ENCODE measurements around the gene SYT1.

Gene SYT1

DNA sequence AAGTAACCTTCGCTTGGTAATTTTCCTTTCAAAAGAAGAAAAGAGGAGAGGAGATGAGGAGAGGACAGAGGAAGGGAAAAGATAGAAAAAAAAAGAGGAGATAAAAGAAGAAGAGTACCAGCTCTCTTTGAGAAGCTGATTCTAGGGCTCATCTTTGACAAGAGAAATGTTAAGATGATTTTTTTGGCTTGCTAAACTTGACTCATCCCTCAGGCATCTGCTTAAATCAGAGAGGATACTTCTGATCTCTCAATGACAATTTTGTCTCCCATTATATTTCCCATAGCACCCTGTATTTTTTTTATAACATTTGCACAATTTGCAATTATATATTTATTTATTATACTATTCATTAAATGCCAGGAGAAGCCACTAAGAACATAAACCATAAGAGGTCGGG is 17.1 kb downstream of the SYT1 start:
- Histone ChIP-seq H3K4me1 (peaks cover 16 to 45% (median 31%) of the 10 kb centered on the region in 10 experiments), H3K4me3 (no peak overlapping the region), H4K20me1 (no peaks in the 10 kb centered on the region), H3K36me3 (peaks cover 4 to 43% (median 30%) of the 10 kb centered on the region in 11 experiments; a peak in 20 of 22 replicates), H3K9me3 (replicated peaks in 1 of 11) (peaks cover 0 to 9% (median 0%) of the 10 kb centered on the region in 11 experiments; a peak in 1 of 22 replicates), H3K27ac (no peak overlapping the region), H3K9ac (no peak overlapping the region), H3K4me2 (no peak overlapping the region), H3K27me3 (no peaks in the 10 kb centered on the region)
- no peak for TF ChIP-seq Cebpa-rat (IDR thresholded peaks at IDR 0.05)

DNA sequence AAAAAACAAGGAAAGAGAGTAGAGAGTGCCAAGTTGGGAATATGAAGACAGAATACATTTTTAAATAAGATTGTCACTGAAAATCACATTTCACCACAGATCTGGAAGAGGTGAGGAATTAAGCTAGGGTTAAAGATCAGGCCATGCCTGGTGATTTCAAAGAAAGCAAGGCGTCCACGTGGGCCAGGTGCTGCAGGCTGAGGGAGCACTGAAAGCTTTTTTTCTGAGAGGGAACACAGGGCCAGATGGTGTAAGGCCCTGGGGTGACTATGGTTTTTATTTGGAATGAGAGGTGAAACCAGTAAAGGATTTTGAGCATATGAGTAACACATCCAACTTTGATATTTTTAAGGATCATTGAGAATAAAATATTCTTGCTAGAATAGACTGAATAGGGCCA is 20.9 kb downstream of the SYT1 start:
- H3K9ac ChIP-seq = peak overlapping the region in 1 of 11 experiments; percentile 17; a peak in 1 of 22 replicates
- H3K4me2 ChIP-seq = peak overlapping the region; percentile 62 to 85 (median 73); a peak in 20 of 22 replicates
- no peaks in the 10 kb centered on the region; a peak in 1 of 22 replicates for H3K9me3 ChIP-seq (replicated peaks in 1 of 11)
- peak overlapping the region in 10 of 11 experiments; percentile 28 to 87 (median 80); a peak in 17 of 22 replicates for H3K27ac ChIP-seq
- H4K20me1 ChIP-seq = no peaks in the 10 kb centered on the region
- H3K27me3 ChIP-seq = no peaks in the 10 kb centered on the region
- H3K4me1 ChIP-seq = peaks cover 43 to 65% (median 56%) of the 10 kb centered on the region in 10 experiments
- no peak overlapping the region for H3K4me3 ChIP-seq
- peaks cover 0 to 12% (median 0%) of the 10 kb centered on the region in 11 experiments; a peak in 3 of 22 replicates for H3K36me3 ChIP-seq
- no peak for TF ChIP-seq Cebpa-rat (IDR thresholded peaks at IDR 0.05)

DNA sequence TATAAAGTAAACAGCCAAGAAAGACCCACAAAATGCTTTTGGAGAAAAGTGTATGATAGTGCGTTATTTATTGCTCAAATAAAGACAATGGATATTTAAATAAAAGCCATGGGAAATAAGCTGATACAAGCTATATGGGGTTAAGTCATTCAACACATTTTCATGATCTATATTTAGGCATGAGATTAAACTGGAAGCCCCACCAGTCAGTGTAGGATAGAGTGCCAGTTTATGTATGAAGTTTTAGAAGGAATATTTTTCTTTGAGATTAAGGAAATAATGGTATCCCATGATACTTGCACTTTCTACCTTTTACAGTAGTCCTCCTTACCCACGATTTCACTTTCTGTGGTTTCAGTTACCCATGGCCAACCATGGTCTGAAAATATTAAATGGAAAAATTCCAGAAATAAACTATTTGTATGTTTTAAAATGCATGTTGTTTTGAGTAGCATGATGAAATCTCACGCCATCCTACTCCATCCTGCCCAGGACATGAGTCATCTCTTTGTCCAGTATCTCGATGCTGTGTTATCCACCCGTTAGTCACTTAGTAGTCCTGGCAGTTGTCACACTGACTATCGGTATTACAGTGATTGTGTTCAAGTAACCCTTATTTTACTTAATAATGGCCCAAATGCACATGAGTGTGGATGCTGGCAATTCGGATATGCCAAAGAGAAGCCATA is 22.3 kb downstream of the SYT1 start:
- H3K27ac ChIP-seq = peak overlapping the region; percentile 50 to 87 (median 80); a peak in 21 of 22 replicates
- no peaks in the 10 kb centered on the region; a peak in 2 of 22 replicates for H3K9me3 ChIP-seq (replicated peaks in 1 of 11)
- peaks cover 0 to 9% (median 0%) of the 10 kb centered on the region in 11 experiments; a peak in 4 of 22 replicates for H3K36me3 ChIP-seq
- H3K4me2 ChIP-seq = peak overlapping the region; percentile 62 to 85 (median 73)
- H3K9ac ChIP-seq = peak overlapping the region in 10 of 11 experiments; percentile 21 to 69 (median 44); a peak in 17 of 22 replicates
- peak overlapping the region in 9 of 10 experiments; percentile 2 to 50 (median 15); a peak in 11 of 20 replicates for H3K4me3 ChIP-seq
- H3K27me3 ChIP-seq = no peaks in the 10 kb centered on the region
- H4K20me1 ChIP-seq = no peaks in the 10 kb centered on the region
- H3K4me1 ChIP-seq = peaks cover 43 to 69% (median 60%) of the 10 kb centered on the region in 10 experiments
- TF ChIP-seq Cebpa-rat (IDR thresholded peaks at IDR 0.05) = no peak

DNA sequence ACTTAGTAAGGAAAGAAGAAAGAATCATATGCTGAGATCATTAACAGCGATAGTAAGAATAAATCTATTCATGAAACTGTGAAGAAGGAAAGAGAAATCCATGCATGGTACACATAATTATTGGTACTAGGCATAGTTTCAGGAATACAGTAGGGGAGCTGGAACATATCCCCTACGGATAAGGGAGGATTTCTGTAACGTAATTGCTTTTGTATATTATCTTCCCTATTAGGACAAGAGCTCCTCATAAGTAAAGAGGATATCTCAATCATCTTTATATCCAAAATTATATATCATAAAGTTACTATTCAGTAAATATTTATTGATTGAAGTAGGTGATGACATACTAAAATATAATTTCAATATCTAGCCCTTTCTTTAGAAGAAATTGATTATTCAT is 22.9 kb downstream of the SYT1 start:
- Histone ChIP-seq H3K27me3 (no peaks in the 10 kb centered on the region), H3K4me1 (peaks cover 43 to 70% (median 62%) of the 10 kb centered on the region in 10 experiments), H3K4me3 (peak overlapping the region in 7 of 10 experiments; percentile 2 to 50 (median 13); a peak in 7 of 20 replicates), H3K36me3 (peaks cover 0 to 12% (median 0%) of the 10 kb centered on the region in 11 experiments; a peak in 5 of 22 replicates), H3K9me3 (replicated peaks in 1 of 11) (no peaks in the 10 kb centered on the region; a peak in 2 of 22 replicates), H4K20me1 (no peaks in the 10 kb centered on the region), H3K9ac (peak overlapping the region in 10 of 11 experiments; percentile 21 to 69 (median 44); a peak in 15 of 22 replicates), H3K4me2 (peak overlapping the region; percentile 62 to 85 (median 73)), H3K27ac (peak overlapping the region; percentile 50 to 87 (median 80); a peak in 21 of 22 replicates)
- TF ChIP-seq Cebpa-rat (IDR thresholded peaks at IDR 0.05) = no peak

DNA sequence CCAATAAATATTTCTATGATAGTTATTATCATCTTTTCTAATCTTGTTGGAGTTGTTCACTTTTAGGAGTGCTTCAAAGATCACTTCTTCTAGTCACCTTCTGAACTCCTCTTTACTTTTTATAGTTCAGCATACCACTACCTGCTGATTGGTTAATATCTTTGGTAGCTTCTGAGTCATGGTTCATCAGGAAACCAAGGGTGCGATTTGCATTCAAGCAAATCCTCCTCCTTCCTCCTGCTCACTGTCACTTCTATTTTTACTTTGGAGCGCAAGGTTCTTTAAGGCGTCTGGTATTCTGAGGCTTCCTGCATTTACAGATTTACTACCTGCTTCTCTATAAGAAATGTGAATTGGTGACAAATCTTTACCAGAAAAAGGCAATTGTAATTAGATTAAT is 24.0 kb downstream of the SYT1 start:
- Histone ChIP-seq H3K36me3 (peaks cover 0 to 16% (median 0%) of the 10 kb centered on the region in 11 experiments; a peak in 5 of 22 replicates), H3K9ac (peak overlapping the region; percentile 46 to 74 (median 69); a peak in 20 of 22 replicates), H3K4me1 (peaks cover 43 to 70% (median 62%) of the 10 kb centered on the region in 10 experiments), H3K27me3 (no peaks in the 10 kb centered on the region), H3K9me3 (replicated peaks in 1 of 11) (no peaks in the 10 kb centered on the region; a peak in 2 of 22 replicates), H3K4me2 (peak overlapping the region; percentile 54 to 85 (median 78)), H4K20me1 (no peaks in the 10 kb centered on the region), H3K27ac (peak overlapping the region; percentile 47 to 87 (median 81); a peak in 21 of 22 replicates), H3K4me3 (peak overlapping the region; percentile 14 to 59 (median 44); a peak in 15 of 20 replicates)
- no peak for TF ChIP-seq Cebpa-rat (IDR thresholded peaks at IDR 0.05)

DNA sequence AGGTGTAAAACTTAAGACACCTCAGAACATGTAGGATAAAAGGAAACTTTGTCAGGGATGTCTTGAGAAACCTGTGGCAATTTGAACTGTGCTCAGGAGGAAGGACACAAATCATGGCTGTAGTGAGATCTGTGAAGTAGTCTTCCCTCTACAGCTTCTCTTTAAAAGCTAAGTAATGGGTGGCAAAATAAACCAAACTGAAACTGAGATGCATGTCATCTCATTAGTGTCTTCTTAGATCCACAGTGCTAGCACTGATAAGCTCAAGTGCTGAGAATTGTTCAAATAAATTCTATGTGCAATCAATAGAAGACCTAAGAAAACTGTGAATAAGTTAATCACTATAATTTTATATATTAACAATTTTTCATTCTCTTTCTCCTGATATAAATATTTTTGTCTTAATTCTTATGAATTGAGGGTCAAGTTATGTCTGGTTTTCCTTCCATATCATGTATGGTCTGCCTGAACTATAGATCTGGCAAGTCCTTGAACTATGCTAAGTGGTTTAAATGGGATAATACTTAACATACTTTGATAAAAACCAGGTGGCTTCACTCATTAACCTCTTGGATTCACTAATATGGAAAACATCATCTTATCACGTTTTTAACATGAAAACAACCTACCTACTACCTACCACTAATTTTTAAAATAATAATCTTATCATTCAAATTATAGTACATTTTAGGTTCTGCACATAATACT is 27.2 kb downstream of the SYT1 start:
- Histone ChIP-seq H3K4me3 (no peak overlapping the region), H3K9ac (no peak overlapping the region), H3K9me3 (replicated peaks in 1 of 11) (peaks cover 0 to 4% (median 0%) of the 10 kb centered on the region in 11 experiments; a peak in 3 of 22 replicates), H3K27ac (peak overlapping the region in 6 of 11 experiments; percentile 9 to 84 (median 28); a peak in 4 of 22 replicates), H4K20me1 (no peaks in the 10 kb centered on the region), H3K4me1 (peaks cover 26 to 52% (median 44%) of the 10 kb centered on the region in 10 experiments), H3K4me2 (peak overlapping the region in 7 of 11 experiments; percentile 1 to 26 (median 18); a peak in 8 of 22 replicates), H3K36me3 (peaks cover 0 to 23% (median 0%) of the 10 kb centered on the region in 11 experiments; a peak in 6 of 22 replicates), H3K27me3 (no peaks in the 10 kb centered on the region)
- TF ChIP-seq Cebpa-rat (IDR thresholded peaks at IDR 0.05) = no peak

DNA sequence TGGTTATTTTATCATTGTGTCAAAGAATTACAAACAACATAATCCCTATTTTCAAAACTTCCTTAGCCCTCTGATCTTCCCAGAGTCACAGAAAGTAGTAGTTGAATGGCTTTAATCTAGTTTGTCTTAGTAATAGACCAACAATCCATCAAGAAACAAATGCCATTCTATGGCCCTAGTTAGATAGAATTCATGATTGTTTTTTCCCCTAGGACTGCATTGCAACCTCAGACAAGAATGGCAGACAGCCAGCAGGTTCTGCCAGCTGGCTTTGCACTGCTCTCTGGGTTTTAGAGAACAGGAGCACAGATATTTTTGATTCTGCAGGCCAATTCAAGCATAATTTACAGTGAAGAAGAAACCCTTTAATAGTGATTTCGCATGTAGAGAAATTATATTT is 33.8 kb downstream of the SYT1 start:
- H3K4me1 ChIP-seq = peaks cover 0 to 17% (median 7%) of the 10 kb centered on the region in 10 experiments; a peak in 9 of 20 replicates
- no peak for TF ChIP-seq Cebpa-rat (IDR thresholded peaks at IDR 0.05)
- H4K20me1 ChIP-seq = no peaks in the 10 kb centered on the region
- peaks cover 0 to 4% (median 0%) of the 10 kb centered on the region in 11 experiments; a peak in 4 of 22 replicates for H3K9me3 ChIP-seq (replicated peaks in 1 of 11)
- H3K4me3 ChIP-seq = no peak overlapping the region
- H3K36me3 ChIP-seq = peaks cover 0 to 18% (median 11%) of the 10 kb centered on the region in 11 experiments; a peak in 10 of 22 replicates
- H3K27me3 ChIP-seq = no peaks in the 10 kb centered on the region
- no peak overlapping the region for H3K27ac ChIP-seq
- H3K4me2 ChIP-seq = peak overlapping the region in 6 of 11 experiments; percentile 10 to 32 (median 19); a peak in 6 of 22 replicates
- H3K9ac ChIP-seq = no peak overlapping the region

DNA sequence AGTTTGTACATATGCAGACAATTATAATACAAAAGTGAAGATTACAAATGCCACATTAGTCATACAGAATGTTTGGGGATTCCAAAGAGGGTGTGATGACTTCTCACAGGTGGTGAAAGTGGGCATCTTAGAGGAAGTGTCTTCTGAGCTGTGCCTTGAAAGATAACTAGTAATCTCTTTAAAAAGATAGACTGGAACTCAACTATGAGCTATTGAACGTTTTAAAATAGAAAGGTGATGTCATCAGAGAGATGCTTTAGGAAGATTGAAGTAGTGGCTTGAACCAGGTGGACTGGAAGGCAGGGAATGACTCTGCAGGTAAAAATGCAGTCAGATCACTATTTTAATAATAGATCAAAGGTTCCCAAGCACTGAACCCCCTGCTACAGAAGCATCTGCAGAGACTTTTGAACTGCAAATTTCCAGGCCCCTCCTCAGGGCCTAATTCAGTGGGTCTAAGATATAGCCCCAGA is 50.3 kb downstream of the SYT1 start:
- no peaks in the 10 kb centered on the region for H3K27me3 ChIP-seq
- H3K9ac ChIP-seq = no peak overlapping the region
- H3K36me3 ChIP-seq = peaks cover 0 to 29% (median 11%) of the 10 kb centered on the region in 11 experiments; a peak in 17 of 22 replicates
- TF ChIP-seq Cebpa-rat (IDR thresholded peaks at IDR 0.05) = no peak
- H3K27ac ChIP-seq = no peak overlapping the region
- no peak overlapping the region for H3K4me2 ChIP-seq
- H3K4me1 ChIP-seq = no peaks in the 10 kb centered on the region
- peaks cover 0 to 7% (median 0%) of the 10 kb centered on the region in 11 experiments; a peak in 1 of 22 replicates for H4K20me1 ChIP-seq
- no peaks in the 10 kb centered on the region for H3K9me3 ChIP-seq (replicated peaks in 1 of 11)
- no peak overlapping the region for H3K4me3 ChIP-seq
